Peyer's patch (tissue), 4 donors: ENCODE data around the gene UNC5A. TPM values are rescaled to one million over a fixed set of nuclear protein-coding genes. Genes with fewer than 3 reads are reported as not detected.
"Not testable (repeated sequence)": the region's sequence is repeated elsewhere in the genome, so short reads cannot be mapped to it uniquely, and the experiment has no call there.

Experiments
- DNase-seq, 3 donors: peaks; one replicate each; pipeline ENCODE4 v3.0.0-alpha.2; 2017 to 2019
- H3K27ac ChIP-seq, 4 donors: fragments of 200-600 bp; sonication (generic); one replicate each; pipeline ENCODE4 v1.5.1; 2016 to 2019
- H3K27me3 ChIP-seq, 2 donors: fragments of 200-600 bp; sonication (generic); one replicate each; pipeline ENCODE4 v1.5.1; 2019
- H3K36me3 ChIP-seq, 3 donors: fragments of 200-600 bp; sonication (generic); one replicate each; pipeline ENCODE4 v1.5.1; 2016 to 2019
- H3K4me1 ChIP-seq, 4 donors: fragments of 200-600 bp; sonication (generic); one replicate each; pipeline ENCODE4 v1.5.1; 2016 to 2019
- H3K4me3 ChIP-seq, 4 donors: fragments of 200-600 bp; sonication (generic); 1 replicate in 3 of 4; 2 replicates in 1 of 4; pipeline ENCODE4 v1.5.1; 2016 to 2019; ENCODE audit warnings: mild to moderate bottlenecking in 1 of 4
- H3K9me3 ChIP-seq, 4 donors: fragments of 200-600 bp; sonication (generic); one replicate each; pipeline ENCODE4 v1.5.1; 2016 to 2019; ENCODE audit warnings: mild to moderate bottlenecking in 1 of 4
- POLR2A ChIP-seq, 2 donors: fragments of 450-650 bp; IDR thresholded peaks; one replicate each; pipeline ENCODE4 v1.5.1; 2017; ENCODE audit warnings: antibody characterized with exemption in 2 of 2, mild to moderate bottlenecking in 2 of 2, moderate library complexity in 2 of 2
- total RNA-seq, 4 donors: library from RNA; depleted of rRNA; stranded (reverse); fragments of >200 nt; gene quantifications; one replicate each; pipeline ENCODE4 v1.1.0, GENCODE V29; 2016
- TF ChIP-seq, protein P1 (sequence below), 6 experiments: fragments of 450-650 bp in 4 of 6; fragments of 200-600 bp in 2 of 6; sonication (generic) in 1 of 6; IDR thresholded peaks; one replicate each; pipeline ENCODE4 v1.5.1; 2017 to 2019; ENCODE audit warnings: antibody characterized with exemption in 6 of 6, mild to moderate bottlenecking in 3 of 6, moderate library complexity in 1 of 6

The UNC5A gene
- total RNA-seq, 4 donors from 2014 or later = 0.18 TPM; not detected in 3

- Histone ChIP-seq H3K4me1 (no peaks in the 10 kb centered on the region), H3K27ac (no peak overlapping the region), H3K4me3 (no peak overlapping the region), H3K36me3 (no peaks in the 10 kb centered on the region), H3K27me3 (peaks cover 0 to 11% of the 10 kb centered on the region in 2 donors), H3K9me3 (peaks cover 0 to 6% (median 0%) of the 10 kb centered on the region in 4 donors)
- no peak for DNase-seq
- no peak for TF ChIP-seq POLR2A (IDR thresholded peaks at IDR 0.05)
- TF ChIP-seq, protein P1, sequence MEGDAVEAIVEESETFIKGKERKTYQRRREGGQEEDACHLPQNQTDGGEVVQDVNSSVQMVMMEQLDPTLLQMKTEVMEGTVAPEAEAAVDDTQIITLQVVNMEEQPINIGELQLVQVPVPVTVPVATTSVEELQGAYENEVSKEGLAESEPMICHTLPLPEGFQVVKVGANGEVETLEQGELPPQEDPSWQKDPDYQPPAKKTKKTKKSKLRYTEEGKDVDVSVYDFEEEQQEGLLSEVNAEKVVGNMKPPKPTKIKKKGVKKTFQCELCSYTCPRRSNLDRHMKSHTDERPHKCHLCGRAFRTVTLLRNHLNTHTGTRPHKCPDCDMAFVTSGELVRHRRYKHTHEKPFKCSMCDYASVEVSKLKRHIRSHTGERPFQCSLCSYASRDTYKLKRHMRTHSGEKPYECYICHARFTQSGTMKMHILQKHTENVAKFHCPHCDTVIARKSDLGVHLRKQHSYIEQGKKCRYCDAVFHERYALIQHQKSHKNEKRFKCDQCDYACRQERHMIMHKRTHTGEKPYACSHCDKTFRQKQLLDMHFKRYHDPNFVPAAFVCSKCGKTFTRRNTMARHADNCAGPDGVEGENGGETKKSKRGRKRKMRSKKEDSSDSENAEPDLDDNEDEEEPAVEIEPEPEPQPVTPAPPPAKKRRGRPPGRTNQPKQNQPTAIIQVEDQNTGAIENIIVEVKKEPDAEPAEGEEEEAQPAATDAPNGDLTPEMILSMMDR (IDR thresholded peaks at IDR 0.05) = no peak
Observed at GRCh38 chr5:176869501-176870109, 59.2 kb downstream of the UNC5A start.

DNA sequence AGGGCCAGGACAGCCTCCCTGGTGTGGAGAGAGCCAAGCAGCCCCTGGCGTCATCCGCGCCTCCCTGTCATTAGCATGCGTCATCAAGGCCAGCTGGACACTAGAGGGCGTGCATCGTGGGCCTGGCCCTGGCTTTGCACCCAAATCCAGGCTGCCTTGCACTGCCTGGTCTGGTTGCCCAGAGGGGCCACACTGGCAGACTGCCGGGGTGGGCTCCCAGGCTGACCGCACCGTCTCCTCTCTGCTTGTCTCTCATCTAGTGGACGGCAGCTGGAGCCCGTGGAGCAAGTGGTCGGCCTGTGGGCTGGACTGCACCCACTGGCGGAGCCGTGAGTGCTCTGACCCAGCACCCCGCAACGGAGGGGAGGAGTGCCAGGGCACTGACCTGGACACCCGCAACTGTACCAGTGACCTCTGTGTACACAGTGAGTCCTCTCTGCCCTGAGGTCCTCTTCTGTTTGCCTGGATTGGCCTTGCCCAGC is 59.8 kb downstream of the UNC5A start:
- Histone ChIP-seq H3K36me3 (no peaks in the 10 kb centered on the region), H3K27me3 (peaks cover 0 to 11% of the 10 kb centered on the region in 2 donors), H3K4me3 (no peak overlapping the region), H3K27ac (no peak overlapping the region), H3K9me3 (peaks cover 0 to 6% (median 0%) of the 10 kb centered on the region in 4 donors), H3K4me1 (no peaks in the 10 kb centered on the region)
- DNase-seq = no peak
- no peak for TF ChIP-seq POLR2A (IDR thresholded peaks at IDR 0.05)
- TF ChIP-seq, protein P1 (IDR thresholded peaks at IDR 0.05) = peak in 2 of 6 experiments; percentile 17 to 22

- H3K36me3 ChIP-seq, DNase-seq, H3K27ac ChIP-seq, H3K9me3 ChIP-seq, H3K4me1 ChIP-seq, H3K4me3 ChIP-seq: not testable (repeated sequence)
- peaks cover 0 to 11% of the 10 kb centered on the region in 2 donors for H3K27me3 ChIP-seq
Observed at GRCh38 chr5:176870644-176871043, 60.3 kb downstream of the UNC5A start.

DNA sequence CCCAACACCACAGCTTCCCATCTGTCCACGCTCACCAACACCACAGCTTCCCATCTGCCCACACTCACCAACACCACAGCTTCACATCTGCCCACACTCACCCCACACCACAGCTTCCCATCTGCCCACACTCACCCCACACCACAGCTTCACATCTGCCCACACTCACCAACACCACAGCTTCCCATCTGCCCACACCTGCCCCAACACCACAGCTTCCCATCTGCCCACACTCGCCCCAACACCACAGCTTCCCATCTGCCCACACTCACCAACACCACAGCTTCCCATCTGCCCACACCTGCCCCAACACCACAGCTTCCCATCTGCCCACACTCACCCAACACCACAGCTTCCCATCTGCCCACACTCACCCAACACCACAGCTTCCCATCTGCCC is 62.2 kb downstream of the UNC5A start:
- not testable (repeated sequence) for H3K9me3 ChIP-seq, H3K4me1 ChIP-seq, H3K4me3 ChIP-seq, H3K27ac ChIP-seq, H3K27me3 ChIP-seq, H3K36me3 ChIP-seq, DNase-seq

GRCh38 chr5:176873011-176873410 is 62.7 kb downstream of the UNC5A start:
- not testable (repeated sequence) for H3K27me3 ChIP-seq

DNA sequence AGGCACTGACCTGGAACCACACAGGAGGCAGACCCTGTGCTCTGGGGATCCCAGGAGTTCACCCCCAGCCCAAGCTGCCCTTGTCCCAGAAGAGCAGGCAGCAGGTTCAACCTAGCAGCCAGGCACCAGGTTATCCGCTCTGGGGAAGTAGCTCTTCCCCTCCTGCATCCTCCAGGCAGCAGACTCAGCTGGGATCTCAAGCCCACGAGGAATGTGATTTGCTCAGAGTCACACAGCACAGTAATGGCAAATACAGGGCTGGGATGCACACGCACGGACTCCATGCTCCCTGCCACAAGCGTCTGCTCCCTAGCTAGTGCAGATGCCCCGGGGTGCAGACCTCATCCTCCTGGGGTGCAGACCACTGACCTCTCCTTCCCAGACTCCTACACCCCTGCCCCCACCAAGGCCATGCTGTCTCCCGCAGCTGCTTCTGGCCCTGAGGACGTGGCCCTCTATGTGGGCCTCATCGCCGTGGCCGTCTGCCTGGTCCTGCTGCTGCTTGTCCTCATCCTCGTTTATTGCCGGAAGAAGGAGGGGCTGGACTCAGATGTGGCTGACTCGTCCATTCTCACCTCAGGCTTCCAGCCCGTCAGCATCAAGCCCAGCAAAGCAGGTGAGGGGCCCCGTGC is 63.3 kb downstream of the UNC5A start:
- H3K4me3 ChIP-seq = no peak overlapping the region
- no peaks in the 10 kb centered on the region for H3K4me1 ChIP-seq
- no peaks in the 10 kb centered on the region for H3K36me3 ChIP-seq
- no peaks in the 10 kb centered on the region for H3K27me3 ChIP-seq
- no peak overlapping the region for H3K27ac ChIP-seq
- no peak for TF ChIP-seq POLR2A (IDR thresholded peaks at IDR 0.05)
- TF ChIP-seq, protein P1 (IDR thresholded peaks at IDR 0.05) = no peak
- no peak for DNase-seq
- peaks cover 0 to 6% (median 0%) of the 10 kb centered on the region in 4 donors for H3K9me3 ChIP-seq

More at GRCh38 chr5:176873011-176873410, 62.7 kb downstream of the UNC5A start:
- not testable (repeated sequence) for DNase-seq, H3K9me3 ChIP-seq, H3K4me3 ChIP-seq, H3K4me1 ChIP-seq, H3K27ac ChIP-seq, H3K36me3 ChIP-seq

DNA sequence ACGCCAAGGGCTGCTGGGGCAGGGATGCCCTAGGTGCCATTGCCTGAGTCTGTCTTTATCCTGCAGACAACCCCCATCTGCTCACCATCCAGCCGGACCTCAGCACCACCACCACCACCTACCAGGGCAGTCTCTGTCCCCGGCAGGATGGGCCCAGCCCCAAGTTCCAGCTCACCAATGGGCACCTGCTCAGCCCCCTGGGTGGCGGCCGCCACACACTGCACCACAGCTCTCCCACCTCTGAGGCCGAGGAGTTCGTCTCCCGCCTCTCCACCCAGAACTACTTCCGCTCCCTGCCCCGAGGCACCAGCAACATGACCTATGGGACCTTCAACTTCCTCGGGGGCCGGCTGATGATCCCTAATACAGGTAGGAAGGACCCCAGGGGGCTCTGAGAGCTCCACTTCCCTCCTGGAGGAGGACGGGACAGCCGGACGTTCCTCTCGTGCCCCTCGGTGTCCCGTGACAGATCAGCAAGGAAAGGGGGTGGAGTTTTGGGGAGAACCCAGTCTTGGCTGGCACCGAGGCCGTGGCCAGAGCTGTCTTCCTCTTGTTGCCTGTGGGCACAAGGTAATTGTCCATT is 63.9 kb downstream of the UNC5A start:
- Histone ChIP-seq H3K36me3 (no peaks in the 10 kb centered on the region), H3K27ac (no peak overlapping the region), H3K4me1 (no peaks in the 10 kb centered on the region), H3K27me3 (no peaks in the 10 kb centered on the region), H3K4me3 (no peak overlapping the region), H3K9me3 (peaks cover 0 to 6% (median 0%) of the 10 kb centered on the region in 4 donors)
- DNase-seq = no peak
- TF ChIP-seq, protein P1 (IDR thresholded peaks at IDR 0.05) = no peak
- TF ChIP-seq POLR2A (IDR thresholded peaks at IDR 0.05) = no peak
